ENCODE measurements around the gene SMAD4.

- TF ChIP-seq CTCF (IDR thresholded peaks at IDR 0.05), result no peak
- TF ChIP-seq REST (IDR thresholded peaks at IDR 0.05; ENCODE audit: insufficient read depth in 1 of 2, low read depth in 2 of 2, low read length in 1 of 2), result no peak
These were observed 44.6 kb downstream of the SMAD4 start for GRCh38 chr18:51074605-51075004.
